Duodenal mucosa (tissue), 2 donors: ENCODE results near the gene ADAM10.

Experiments used
- H3K27ac ChIP-seq: one replicate; pipeline ENCODE4 v1.7.0; 2013; ENCODE audit warnings: low read depth, low read length
- H3K27me3 ChIP-seq, 2 donors: one replicate each; pipeline ENCODE4 v1.7.0; 2013; ENCODE audit warnings: low read length in 2 of 2, control low read depth in 1 of 2; ENCODE audit not compliant: insufficient read depth in 2 of 2, control insufficient read depth in 1 of 2
- H3K36me3 ChIP-seq, 2 donors: one replicate each; pipeline ENCODE4 v1.7.0; 2013; ENCODE audit warnings: low read length in 2 of 2, control low read depth in 1 of 2; ENCODE audit not compliant: insufficient read depth in 2 of 2, control insufficient read depth in 1 of 2
- H3K4me1 ChIP-seq, 2 donors: one replicate each; pipeline ENCODE4 v1.7.0; 2013; ENCODE audit warnings: low read length in 2 of 2, control low read depth in 1 of 2; ENCODE audit not compliant: insufficient read depth in 2 of 2, control insufficient read depth in 1 of 2
- H3K4me3 ChIP-seq, 2 donors: one replicate each; pipeline ENCODE4 v1.7.0; 2013; ENCODE audit warnings: low read length in 2 of 2, low read depth in 1 of 2
- H3K9ac ChIP-seq, 2 donors: one replicate each; pipeline ENCODE4 v1.7.0; 2013; ENCODE audit warnings: low read length in 2 of 2, low read depth in 1 of 2
- H3K9me3 ChIP-seq, 2 donors: one replicate each; pipeline ENCODE4 v1.7.0; 2013; ENCODE audit warnings: low read length in 2 of 2, control low read depth in 1 of 2; ENCODE audit not compliant: control insufficient read depth in 1 of 2

The ADAM10 gene

DNA sequence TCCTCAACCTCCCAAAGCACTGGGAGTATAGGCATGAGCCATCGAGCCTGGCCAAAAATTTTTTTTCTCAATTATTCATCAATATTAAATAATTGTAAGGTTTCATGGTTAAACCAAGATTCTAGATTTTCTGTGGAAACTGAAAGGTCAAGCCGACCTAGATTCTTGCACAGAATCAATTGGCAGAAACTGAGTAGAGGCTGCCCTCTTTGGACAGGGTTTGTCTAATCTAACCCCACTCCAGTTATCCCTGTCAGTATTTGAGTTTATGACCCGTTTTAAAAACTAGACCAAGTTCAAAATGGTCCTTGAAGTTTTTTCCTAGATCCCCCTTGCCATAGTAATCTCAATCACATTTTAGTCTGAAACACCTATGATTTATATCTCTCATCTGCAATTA lies 8.6 kb upstream of the ADAM10 start:
- Histone ChIP-seq H3K9ac (no peak overlapping the region), H3K36me3 (no peaks in the 10 kb centered on the region), H3K4me1 (no peaks in the 10 kb centered on the region), H3K4me3 (no peak overlapping the region), H3K9me3 (no peaks in the 10 kb centered on the region), H3K27ac (no peak overlapping the region), H3K27me3 (no peaks in the 10 kb centered on the region)

- no peaks in the 10 kb centered on the region for H3K9me3 ChIP-seq
- H3K4me1 ChIP-seq = no peaks in the 10 kb centered on the region
- no peak overlapping the region for H3K9ac ChIP-seq
- no peak overlapping the region for H3K4me3 ChIP-seq
- H3K27me3 ChIP-seq = no peaks in the 10 kb centered on the region
- H3K27ac ChIP-seq = no peak overlapping the region
- H3K36me3 ChIP-seq = no peaks in the 10 kb centered on the region
Measured at GRCh38 chr15:58755956-58756355, 6.4 kb upstream of the ADAM10 start.

DNA sequence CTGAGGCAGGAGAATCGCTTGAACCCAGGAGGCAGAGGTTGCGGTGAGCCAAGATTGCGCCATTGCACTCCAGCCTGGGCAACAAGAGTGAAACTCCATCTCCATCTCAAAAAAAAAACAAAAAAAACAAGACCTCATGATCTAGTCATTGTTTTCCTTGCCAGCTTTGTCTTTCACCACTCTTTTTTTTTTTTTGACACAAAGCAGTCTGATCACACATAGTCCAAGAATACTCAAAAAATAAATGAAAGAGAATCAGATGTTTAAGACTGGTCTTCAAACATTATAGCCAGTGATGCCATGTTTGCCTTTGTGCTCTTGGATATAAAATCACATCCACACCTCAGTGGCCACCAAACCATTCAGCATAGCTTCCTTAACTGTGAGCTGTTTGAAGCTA lies 5.8 kb upstream of the ADAM10 start:
- H3K4me1 ChIP-seq = peaks cover 0 to 4% of the 10 kb centered on the region in 2 donors
- no peak overlapping the region for H3K4me3 ChIP-seq
- H3K9me3 ChIP-seq = no peaks in the 10 kb centered on the region
- H3K36me3 ChIP-seq = no peaks in the 10 kb centered on the region
- no peaks in the 10 kb centered on the region for H3K27me3 ChIP-seq
- H3K9ac ChIP-seq = no peak overlapping the region
- H3K27ac ChIP-seq = no peak overlapping the region

GRCh38 chr15:58752716-58753115 lies 3.2 kb upstream of the ADAM10 start:
- Histone ChIP-seq H3K27ac (no peak overlapping the region), H3K9me3 (no peaks in the 10 kb centered on the region), H3K4me3 (no peak overlapping the region), H3K4me1 (peaks cover 4 to 11% of the 10 kb centered on the region in 2 donors), H3K27me3 (no peaks in the 10 kb centered on the region), H3K9ac (no peak overlapping the region), H3K36me3 (no peaks in the 10 kb centered on the region)

- H3K4me3 ChIP-seq = peak overlapping the region; percentile 89 to 96
- peak overlapping the region; percentile 96 for H3K27ac ChIP-seq
- H3K4me1 ChIP-seq = peaks cover 15 to 23% of the 10 kb centered on the region in 2 donors
- H3K9me3 ChIP-seq = no peaks in the 10 kb centered on the region
- H3K9ac ChIP-seq = peak overlapping the region; percentile 74 to 92
- H3K36me3 ChIP-seq = no peaks in the 10 kb centered on the region
- no peaks in the 10 kb centered on the region for H3K27me3 ChIP-seq
Measured at GRCh38 chr15:58748852-58749531, 515 bp downstream of the ADAM10 start.

GRCh38 chr15:58748040-58748851 lies 1.3 kb downstream of the ADAM10 start:
- peak overlapping the region; percentile 96 for H3K27ac ChIP-seq
- H3K9me3 ChIP-seq = no peaks in the 10 kb centered on the region
- no peaks in the 10 kb centered on the region for H3K36me3 ChIP-seq
- H3K4me3 ChIP-seq = peak overlapping the region; percentile 89 to 96
- H3K9ac ChIP-seq = peak overlapping the region; percentile 74 to 92
- H3K4me1 ChIP-seq = peaks cover 15 to 23% of the 10 kb centered on the region in 2 donors
- no peaks in the 10 kb centered on the region for H3K27me3 ChIP-seq

DNA sequence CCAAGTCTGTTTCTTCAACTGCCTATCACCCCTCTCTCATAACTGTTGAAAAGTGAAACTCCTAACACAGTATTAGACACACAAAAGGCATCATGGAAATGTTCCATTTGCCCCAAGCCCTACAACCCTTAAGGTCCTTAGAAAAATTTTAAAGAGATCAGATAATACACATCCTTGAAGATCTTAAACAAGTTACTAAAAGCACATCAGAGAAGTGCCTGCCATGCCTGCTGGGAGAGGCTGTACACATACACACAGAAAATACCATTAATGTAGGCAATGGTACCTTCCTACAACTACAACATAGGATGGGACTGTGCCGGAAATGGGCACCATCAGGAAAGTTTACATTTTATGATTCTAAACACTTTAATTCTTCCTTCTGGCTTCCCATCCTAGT lies 3.3 kb downstream of the ADAM10 start:
- H3K27ac ChIP-seq = no peak overlapping the region
- no peaks in the 10 kb centered on the region for H3K36me3 ChIP-seq
- H3K9me3 ChIP-seq = no peaks in the 10 kb centered on the region
- peaks cover 15 to 33% of the 10 kb centered on the region in 2 donors for H3K4me1 ChIP-seq
- no peak overlapping the region for H3K4me3 ChIP-seq
- H3K27me3 ChIP-seq = no peaks in the 10 kb centered on the region
- H3K9ac ChIP-seq = no peak overlapping the region

- Histone ChIP-seq H3K9ac (no peak overlapping the region), H3K27ac (no peak overlapping the region), H3K9me3 (no peaks in the 10 kb centered on the region), H3K4me3 (no peak overlapping the region), H3K27me3 (no peaks in the 10 kb centered on the region), H3K4me1 (peaks cover 6 to 37% of the 10 kb centered on the region in 2 donors), H3K36me3 (no peaks in the 10 kb centered on the region)
Measured at GRCh38 chr15:58742819-58743502, 6.5 kb downstream of the ADAM10 start.

DNA sequence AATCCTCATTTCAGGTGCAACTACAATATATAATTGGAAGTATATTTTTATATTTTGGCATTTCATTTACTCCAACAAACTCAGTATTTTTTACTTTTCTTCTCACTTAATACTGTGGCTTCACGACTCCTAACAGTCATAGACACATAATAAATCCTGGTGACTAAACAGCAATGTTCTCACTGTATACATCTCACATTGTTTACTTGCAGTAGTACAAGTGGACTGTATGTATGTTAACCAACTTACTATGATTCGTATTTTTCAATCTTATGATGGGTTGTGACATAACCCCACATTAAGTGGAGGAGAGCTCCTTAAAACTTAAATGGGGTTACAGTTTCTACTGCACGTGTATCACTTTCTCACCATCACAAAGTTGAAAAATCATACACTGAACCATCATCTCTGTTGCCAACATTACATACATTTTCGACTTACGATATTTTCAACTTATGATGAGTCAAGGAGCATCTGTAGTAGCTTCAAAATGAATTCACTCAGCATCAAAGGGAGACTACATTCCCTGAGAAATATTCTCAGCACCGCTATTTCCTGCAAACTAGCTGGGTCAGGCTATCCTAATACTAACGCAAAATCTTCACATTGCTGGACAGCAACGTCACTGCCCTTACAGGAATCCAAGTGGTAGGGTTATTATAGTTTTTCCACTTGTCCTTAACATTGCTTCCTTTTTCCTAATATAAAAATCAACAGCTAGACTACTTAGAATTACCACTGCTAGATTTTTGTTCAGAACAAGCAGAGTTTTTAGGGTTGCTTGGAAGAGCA lies 7.3 kb downstream of the ADAM10 start:
- H3K36me3 ChIP-seq = no peaks in the 10 kb centered on the region
- no peak overlapping the region for H3K4me3 ChIP-seq
- peaks cover 0 to 30% of the 10 kb centered on the region in 2 donors for H3K4me1 ChIP-seq
- no peak overlapping the region for H3K9ac ChIP-seq
- H3K27me3 ChIP-seq = no peaks in the 10 kb centered on the region
- H3K9me3 ChIP-seq = no peaks in the 10 kb centered on the region
- no peak overlapping the region for H3K27ac ChIP-seq
